Right ventricle myocardium inferior (tissue), 1 donor: Measurements from ENCODE around the gene BRME1. TPM values are rescaled to one million over a fixed set of nuclear protein-coding genes. Genes with fewer than 3 reads are reported as not detected.

Experiments
- ATAC-seq: fragments of 200-7000 bp; cut with Tn5 transposase; one replicate; pipeline ENCODE4 v1.9.1; 2020; ENCODE audit warnings: mild to moderate bottlenecking, moderate library complexity
- DNase-seq: peaks from one replicate; pipeline ENCODE4 v3.0.0; 2021; ENCODE audit errors: missing footprints
- intact Hi-C: fragments of 100-400 bp; cut with DNase I; formaldehyde crosslinking; loops from one replicate; pipeline ENCODE4 v1.11.0; 2022
- long read RNA-seq: library from polyadenylated mRNA; unstranded; transcript quantifications from one replicate; pipeline ENCODE4 v2.0.0, GENCODE V29; 2021
- total RNA-seq: library from RNA; stranded (reverse); fragmentation: NEBNext Ultra II Directional; extraction: Animal tissue kit (Norgen Biotek cat#: 25700); gene quantifications from one replicate; pipeline ENCODE4 v1.2.1, GENCODE V29; 2021
- donor health status: DM: no; HTN: yes; CAD: no; lungs with severe emphysema.

Gene BRME1
- 0.76 TPM for total RNA-seq
- long read RNA-seq, result 0 reads

GRCh38 chr19:13905634-13906520 lies at the start of gene BRME1, which contains the start of gene CC2D1A:
Gene BRME1, minus strand, starts transcription at chr19:13906117. Its CDS starts 1,225 bp downstream, at chr19:13904892.
Gene CC2D1A, plus strand, starts transcription at chr19:13906201. Its CDS starts 241 bp downstream, at chr19:13906442.
- intact Hi-C loops, result loop anchor here (2.0 kb wide), 1 partner anchor 47 kb away; the partner anchor contains the start of gene DCAF15

GRCh38 chr19:13954185-13954584 lies 48.3 kb upstream of the BRME1 start:
- intact Hi-C loops, result no loop called here

More at GRCh38 chr19:13905634-13906520, at the start of gene BRME1, which contains the start of gene CC2D1A:
- DNase-seq, result peak; percentile 97
- peak; percentile 99 for ATAC-seq

GRCh38 chr19:13952931-13953531 lies 47.1 kb upstream of the BRME1 start:
- DNase-seq (no peak), ATAC-seq (peak; percentile 9)
- intact Hi-C loops, result loop anchor here (2.0 kb wide), 2 partner anchors 46 to 54 kb away; partner anchors contain the start of genes BRME1, CC2D1A and RFX1

More at GRCh38 chr19:13954185-13954584, 48.3 kb upstream of the BRME1 start:
- ATAC-seq, result no peak
- DNase-seq, result no peak

GRCh38 chr19:13952154-13952930 lies 46.4 kb upstream of the BRME1 start, which contains the start of gene DCAF15:
Gene DCAF15, plus strand, starts transcription at chr19:13952509. Its CDS starts 4 bp downstream, at chr19:13952513.
- ATAC-seq, result peak; percentile 99
- intact Hi-C loops, result loop anchor here (2.0 kb wide), 2 partner anchors 46 to 54 kb away; partner anchors contain the start of genes BRME1, CC2D1A and RFX1
- DNase-seq, result peak; percentile 99

- ATAC-seq (no peak), DNase-seq (no peak)
- intact Hi-C loops, result loop anchor here (2.0 kb wide), 2 partner anchors 45 to 55 kb away; partner anchors contain the start of genes BRME1, CC2D1A and RFX1
These were observed 45.9 kb upstream of the BRME1 start for GRCh38 chr19:13951799-13952153.

- DNase-seq (no peak), ATAC-seq (no peak)
- intact Hi-C loops, result no loop called here
These were observed 45.1 kb upstream of the BRME1 start for GRCh38 chr19:13951043-13951442.

- intact Hi-C loops, result no loop called here
- ATAC-seq, result no peak
These were observed 40.5 kb upstream of the BRME1 start for GRCh38 chr19:13946414-13946813.

GRCh38 chr19:13942023-13942684 lies 36.2 kb upstream of the BRME1 start:
- DNase-seq, result no peak
- intact Hi-C loops, result no loop called here
- ATAC-seq, result no peak

More at GRCh38 chr19:13946414-13946813, 40.5 kb upstream of the BRME1 start:
- no peak for DNase-seq

- peak; percentile 25 for DNase-seq
- intact Hi-C loops, result no loop called here
- ATAC-seq, result peak; percentile 35
These were observed 32.6 kb upstream of the BRME1 start, which contains the start of gene PODNL1 for GRCh38 chr19:13938301-13939064. Gene PODNL1, minus strand, starts transcription at chr19:13938417. Its CDS starts 236 bp downstream, at chr19:13938181.

GRCh38 chr19:13937479-13938300 lies 31.8 kb upstream of the BRME1 start:
- intact Hi-C loops, result no loop called here
- ATAC-seq, result no peak
- no peak for DNase-seq

GRCh38 chr19:13935765-13936510 lies 30.0 kb upstream of the BRME1 start:
- ATAC-seq (no peak), DNase-seq (peak; percentile 49)
- intact Hi-C loops, result no loop called here

GRCh38 chr19:13934785-13935109 lies 28.8 kb upstream of the BRME1 start:
- ATAC-seq, result no peak
- peak; percentile 11 for DNase-seq
- intact Hi-C loops, result no loop called here

GRCh38 chr19:13932911-13933393 lies 27.0 kb upstream of the BRME1 start:
- DNase-seq (peak; percentile 54), ATAC-seq (no peak)
- intact Hi-C loops, result no loop called here

GRCh38 chr19:13932149-13932637 lies 26.3 kb upstream of the BRME1 start:
- intact Hi-C loops, result no loop called here
- ATAC-seq (no peak), DNase-seq (peak; percentile 7)

GRCh38 chr19:13931391-13932148 lies 25.7 kb upstream of the BRME1 start:
- no peak for DNase-seq
- no peak for ATAC-seq

More at GRCh38 chr19:13931391-13932148, 25.7 kb upstream of the BRME1 start:
- intact Hi-C loops, result no loop called here
